Endometrium (tissue), 2 donors: ENCODE measurements around the gene CADM1.

Experiments
- FAIRE-seq: peaks from 2 replicates; lab custom pipeline; 2012; peaks lifted over from hg19 to GRCh38; lab: Jason Lieb, UNC
- donor health status: control.
- donor health status: control.

The CADM1 gene

GRCh38 chr11:115206365-115207022, 297.7 kb downstream of the CADM1 start:
- FAIRE-seq: no peak

DNA sequence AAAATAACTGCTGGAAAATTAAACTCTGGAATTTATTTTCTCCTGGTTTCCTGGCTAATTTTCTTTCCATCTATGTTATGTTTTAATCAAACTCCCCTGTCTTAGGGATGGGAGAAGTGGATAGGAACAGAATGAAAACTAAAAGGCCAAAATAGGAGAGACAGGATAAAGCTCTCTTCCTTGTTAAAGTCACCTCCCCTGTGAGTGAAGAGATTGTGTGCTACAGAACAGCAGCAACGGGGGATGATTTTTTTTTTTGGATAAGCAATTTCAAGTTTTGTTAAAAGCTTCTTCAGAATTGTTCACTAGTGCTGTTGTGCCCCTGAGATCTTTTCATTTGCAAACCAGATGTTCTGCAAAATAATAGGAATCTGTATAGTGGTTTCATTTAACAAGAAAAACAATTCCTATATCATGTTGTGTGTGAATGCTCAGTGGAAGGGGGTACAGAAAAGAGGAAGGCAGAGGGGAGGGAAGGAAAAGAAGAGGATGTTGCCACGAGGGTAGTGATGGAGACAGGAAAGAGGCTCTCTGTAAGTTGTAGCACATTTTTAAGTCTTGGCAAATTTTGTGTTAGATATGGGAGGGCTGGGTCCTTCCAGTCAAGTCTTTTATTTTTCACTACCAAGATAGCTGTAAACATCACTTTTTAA, 301.2 kb downstream of the CADM1 start:
- no peak for FAIRE-seq

- no peak for FAIRE-seq
These were observed 302.1 kb downstream of the CADM1 start for GRCh38 chr11:115202074-115202473.

- FAIRE-seq: no peak
These were observed 303.0 kb downstream of the CADM1 start for GRCh38 chr11:115201111-115201792.

DNA sequence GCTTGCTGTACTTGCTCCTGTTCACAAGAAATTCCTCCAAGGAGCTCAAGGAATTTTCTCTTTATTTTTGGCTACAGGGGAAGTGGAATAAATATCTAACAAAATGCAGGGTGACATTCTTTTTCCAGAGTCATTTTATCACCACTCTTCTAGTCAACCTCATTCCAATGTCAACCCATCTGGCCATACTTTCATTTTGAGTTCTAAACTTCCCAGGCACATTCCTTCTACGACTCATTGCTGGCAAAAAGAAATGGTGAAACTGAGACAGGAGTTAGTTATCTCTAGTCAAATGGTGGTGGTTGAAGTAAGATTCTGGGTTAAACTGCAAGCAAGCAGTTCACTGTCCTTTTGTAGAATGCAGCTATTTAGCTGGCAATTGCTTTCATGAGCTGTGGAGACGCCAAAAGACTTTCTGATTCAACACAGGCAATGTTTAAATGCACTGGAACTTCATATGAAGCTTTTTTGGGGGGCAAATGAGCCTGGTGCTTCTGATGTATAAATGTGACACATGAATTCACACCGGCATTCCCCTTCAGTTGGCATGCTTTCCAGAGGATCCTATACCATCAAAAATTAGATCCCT, 304.6 kb downstream of the CADM1 start:
- no peak for FAIRE-seq

GRCh38 chr11:115198321-115198741, 305.9 kb downstream of the CADM1 start:
- FAIRE-seq: no peak

DNA sequence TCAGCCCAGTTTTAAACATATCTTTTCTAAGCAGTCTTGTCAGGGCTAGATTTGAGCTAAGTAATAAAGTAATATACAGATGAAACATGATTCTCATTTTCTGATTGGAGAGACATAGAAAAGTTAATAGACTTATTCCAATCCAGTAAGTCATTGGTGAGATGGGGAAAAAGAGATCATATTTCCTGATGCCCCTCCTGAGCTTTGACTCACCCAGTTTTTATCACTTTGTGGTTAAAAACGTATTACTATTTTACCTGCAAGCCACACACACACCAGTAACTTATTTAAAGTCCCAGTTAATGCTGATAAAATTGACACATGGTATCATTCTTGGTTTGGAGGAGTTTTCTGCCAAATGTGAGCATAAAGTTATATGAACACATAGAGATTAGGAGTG, 306.8 kb downstream of the CADM1 start:
- FAIRE-seq: no peak

DNA sequence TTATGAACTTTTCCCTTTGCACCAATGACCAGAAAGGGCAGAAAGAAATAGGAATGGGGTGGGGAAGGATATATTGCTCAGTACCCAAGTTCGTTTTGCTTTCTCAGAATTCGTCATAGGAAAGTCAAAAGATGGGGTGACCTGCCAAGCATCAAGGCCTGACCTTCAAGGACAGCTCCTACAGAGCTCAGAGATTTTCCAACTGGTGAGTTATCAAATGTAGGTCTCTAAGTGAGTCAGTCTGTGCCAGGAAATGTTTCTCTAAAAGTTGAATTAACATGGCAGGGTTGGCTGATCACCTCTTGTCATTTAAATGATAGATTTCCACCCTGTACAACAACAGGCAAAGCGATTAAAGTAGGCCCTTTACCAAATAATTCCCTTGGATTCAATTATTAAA, 307.2 kb downstream of the CADM1 start:
- FAIRE-seq: no peak

- FAIRE-seq: no peak
These were observed 309.5 kb downstream of the CADM1 start for GRCh38 chr11:115194802-115195110.

DNA sequence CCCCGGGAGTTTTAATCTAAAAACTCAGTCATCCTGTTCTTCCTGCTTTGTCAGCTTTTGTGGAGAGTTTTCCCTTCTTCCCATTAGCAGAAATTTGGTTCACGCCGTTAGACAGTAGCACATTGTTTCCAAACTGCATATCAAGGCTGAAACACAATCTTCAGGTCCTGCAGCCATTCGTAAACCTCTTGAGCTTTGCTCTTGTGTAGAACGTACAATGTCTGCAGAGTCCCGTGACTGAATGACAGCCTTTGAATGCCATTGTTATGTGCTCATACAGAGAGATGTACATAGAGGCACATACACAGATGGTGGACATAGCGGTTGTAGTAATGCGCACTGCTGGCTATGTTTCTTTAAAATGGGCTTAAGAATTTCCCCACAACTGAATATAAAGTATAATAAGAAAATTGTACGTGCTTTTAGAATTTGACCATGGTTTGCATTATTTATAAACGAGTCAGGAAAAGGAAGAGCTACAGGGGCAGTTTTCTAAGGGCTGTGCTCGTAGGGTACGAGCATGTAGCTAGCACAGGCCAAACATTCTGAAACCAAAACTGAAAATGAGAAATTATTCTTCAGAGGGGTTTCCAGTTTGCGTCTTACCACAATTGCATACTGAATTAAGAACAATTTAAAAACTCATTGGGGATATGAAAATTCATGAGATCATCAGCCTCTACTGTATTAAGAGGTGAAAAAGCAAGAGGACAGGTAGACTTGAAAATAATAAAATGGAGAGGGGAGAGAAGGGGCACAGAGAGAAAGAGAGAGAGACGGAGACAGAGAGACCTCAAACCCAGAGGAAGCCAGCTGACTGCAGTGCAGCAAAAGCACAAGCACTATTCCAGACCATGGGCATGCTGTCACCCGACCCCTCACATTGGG, 310.1 kb downstream of the CADM1 start:
- no peak for FAIRE-seq

DNA sequence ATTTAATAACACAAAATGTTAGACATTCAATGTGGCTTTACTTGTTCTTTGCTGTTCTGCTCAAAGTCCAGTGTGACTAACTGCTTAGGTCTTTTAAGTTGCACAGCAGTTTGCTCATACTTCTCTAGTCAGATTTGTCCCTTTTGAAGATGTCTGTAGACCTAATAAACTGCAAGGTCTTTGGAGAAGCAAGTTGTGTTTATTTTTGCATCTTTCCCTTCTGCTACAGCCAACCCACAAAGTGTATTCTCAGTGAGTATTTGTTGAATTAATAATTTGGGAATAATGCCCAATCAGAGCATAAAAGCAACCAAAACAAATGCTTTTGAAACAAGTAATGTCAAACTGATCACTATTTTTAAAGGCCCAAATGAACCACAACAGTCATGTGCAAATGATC, 312.5 kb downstream of the CADM1 start:
- no peak for FAIRE-seq

GRCh38 chr11:115190196-115190595, 314.0 kb downstream of the CADM1 start:
- FAIRE-seq: no peak

- no peak for FAIRE-seq
These were observed 315.3 kb downstream of the CADM1 start for GRCh38 chr11:115188898-115189278.

- no peak for FAIRE-seq
These were observed 315.9 kb downstream of the CADM1 start for GRCh38 chr11:115188188-115188897.

DNA sequence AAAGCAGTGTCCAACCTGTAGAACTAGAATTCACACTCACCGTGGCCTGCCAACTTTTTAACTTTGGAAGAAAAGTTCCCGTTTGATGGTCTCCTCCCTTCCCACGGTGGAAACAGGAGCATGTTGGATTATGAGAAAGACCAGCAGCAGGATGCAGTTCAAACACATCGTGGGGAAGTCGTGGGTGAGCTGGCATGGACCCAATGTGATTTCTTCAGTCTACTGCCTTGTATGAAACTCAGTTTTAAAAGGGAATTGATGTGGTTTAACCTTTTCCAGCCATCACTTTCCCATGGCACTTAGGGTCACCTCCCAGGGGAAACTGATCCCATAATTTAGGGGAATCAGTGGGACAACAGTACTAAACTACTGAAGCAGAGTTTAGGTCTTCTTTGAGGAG, 318.3 kb downstream of the CADM1 start:
- FAIRE-seq: no peak

DNA sequence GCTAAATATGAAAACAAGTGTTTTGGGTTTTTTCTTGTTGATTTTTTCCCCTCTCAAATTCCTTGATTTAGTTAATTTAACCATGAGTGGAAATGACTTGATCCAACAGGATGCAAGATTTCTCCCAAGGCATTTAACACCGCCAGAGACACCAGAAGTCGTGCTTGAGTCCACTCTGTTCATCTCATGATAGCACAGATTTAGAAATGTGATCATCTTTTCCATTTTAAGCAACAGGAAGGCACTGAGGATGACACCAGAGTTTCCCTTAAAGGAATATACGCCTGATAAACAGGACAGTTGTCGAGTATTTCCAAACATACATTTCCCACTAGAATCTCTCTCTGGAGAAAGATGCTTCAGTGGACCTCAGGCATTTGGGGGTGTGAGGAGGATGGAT, 318.7 kb downstream of the CADM1 start:
- no peak for FAIRE-seq

DNA sequence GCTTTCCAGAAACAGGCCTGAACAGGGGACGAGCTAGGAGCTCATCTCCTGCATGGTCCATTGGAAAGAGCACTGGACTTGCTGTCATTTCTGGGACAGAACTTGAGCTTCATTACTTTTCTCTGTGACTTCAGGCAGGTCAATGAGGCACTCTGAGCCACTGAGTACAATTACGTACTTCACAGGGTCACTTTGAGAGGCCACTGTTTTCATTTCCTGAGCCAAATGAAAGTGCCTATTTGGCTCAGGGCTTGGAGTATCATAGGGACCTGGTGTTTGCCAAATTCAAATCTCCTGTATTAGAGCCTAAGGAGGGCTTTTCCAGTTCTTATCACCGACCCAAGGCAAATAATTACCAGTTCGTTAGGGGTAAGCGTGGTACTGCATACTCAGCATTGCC, 319.3 kb downstream of the CADM1 start:
- FAIRE-seq: no peak

GRCh38 chr11:115183830-115184229, 320.4 kb downstream of the CADM1 start:
- no peak for FAIRE-seq

DNA sequence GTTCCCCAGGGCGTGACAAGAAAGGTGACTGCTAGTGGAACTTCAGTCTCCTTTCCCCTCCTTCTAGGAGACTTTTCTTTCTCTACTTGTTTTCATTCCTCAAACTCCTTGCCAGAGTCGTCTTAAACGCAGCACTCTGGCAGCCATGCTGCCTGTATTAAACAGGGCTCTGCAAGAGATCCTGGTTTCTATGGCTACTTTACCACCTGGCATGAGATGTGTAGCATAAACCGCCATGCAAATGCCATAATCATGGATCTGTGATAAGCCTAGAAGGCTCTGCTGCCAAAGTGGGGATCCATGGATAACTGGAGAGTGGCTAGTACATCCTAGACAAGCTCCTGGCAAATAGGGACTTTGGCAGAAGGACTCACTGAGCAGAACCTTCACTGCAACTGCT, 321.1 kb downstream of the CADM1 start:
- FAIRE-seq: no peak

- no peak for FAIRE-seq
These were observed 321.8 kb downstream of the CADM1 start for GRCh38 chr11:115182282-115182955.

GRCh38 chr11:115181538-115181937, 322.7 kb downstream of the CADM1 start:
- FAIRE-seq: no peak
